ENCODE results near the gene SNHG17. TPM values are rescaled to one million over a fixed set of nuclear protein-coding genes. Genes with fewer than 3 reads are reported as not detected.
"Not testable (repeated sequence)": the region's sequence is repeated elsewhere in the genome, so short reads cannot be mapped to it uniquely, and the experiment has no call there.

Gene SNHG17
- total RNA-seq, 2 donors from 2014 or later: 8.9 to 38.9 TPM

GRCh38 chr20:38412877-38413577, 22.1 kb downstream of the SNHG17 start:
- TF ChIP-seq, protein P1, sequence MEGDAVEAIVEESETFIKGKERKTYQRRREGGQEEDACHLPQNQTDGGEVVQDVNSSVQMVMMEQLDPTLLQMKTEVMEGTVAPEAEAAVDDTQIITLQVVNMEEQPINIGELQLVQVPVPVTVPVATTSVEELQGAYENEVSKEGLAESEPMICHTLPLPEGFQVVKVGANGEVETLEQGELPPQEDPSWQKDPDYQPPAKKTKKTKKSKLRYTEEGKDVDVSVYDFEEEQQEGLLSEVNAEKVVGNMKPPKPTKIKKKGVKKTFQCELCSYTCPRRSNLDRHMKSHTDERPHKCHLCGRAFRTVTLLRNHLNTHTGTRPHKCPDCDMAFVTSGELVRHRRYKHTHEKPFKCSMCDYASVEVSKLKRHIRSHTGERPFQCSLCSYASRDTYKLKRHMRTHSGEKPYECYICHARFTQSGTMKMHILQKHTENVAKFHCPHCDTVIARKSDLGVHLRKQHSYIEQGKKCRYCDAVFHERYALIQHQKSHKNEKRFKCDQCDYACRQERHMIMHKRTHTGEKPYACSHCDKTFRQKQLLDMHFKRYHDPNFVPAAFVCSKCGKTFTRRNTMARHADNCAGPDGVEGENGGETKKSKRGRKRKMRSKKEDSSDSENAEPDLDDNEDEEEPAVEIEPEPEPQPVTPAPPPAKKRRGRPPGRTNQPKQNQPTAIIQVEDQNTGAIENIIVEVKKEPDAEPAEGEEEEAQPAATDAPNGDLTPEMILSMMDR (IDR thresholded peaks at IDR 0.05): no peak
- no peaks in the 10 kb centered on the region for H3K27me3 ChIP-seq (replicated peaks; ENCODE audit: insufficient read depth)
- no peaks in the 10 kb centered on the region for H3K9me3 ChIP-seq
- H3K4me3 ChIP-seq: no peak overlapping the region
- H3K27ac ChIP-seq: no peak overlapping the region
- ATAC-seq (ENCODE audit: insufficient number of reproducible peaks, low FRiP score, low read depth) (no peak), DNase-seq (ENCODE audit: low spot score) (no peak)
- no peaks in the 10 kb centered on the region for H3K4me1 ChIP-seq (ENCODE audit: control insufficient read depth in 1 of 2, low read depth in 2 of 2)
- peaks cover 14% of the 10 kb centered on the region for H3K36me3 ChIP-seq

- not testable (repeated sequence) for H3K4me1 ChIP-seq (ENCODE audit: control insufficient read depth in 1 of 2, low read depth in 2 of 2); H3K9me3 ChIP-seq; H3K27me3 ChIP-seq (replicated peaks; ENCODE audit: insufficient read depth); H3K27ac ChIP-seq; DNase-seq (ENCODE audit: low spot score); ATAC-seq (ENCODE audit: insufficient number of reproducible peaks, low FRiP score, low read depth); H3K4me3 ChIP-seq; H3K36me3 ChIP-seq
These were observed 27.3 kb downstream of the SNHG17 start for GRCh38 chr20:38407822-38408221.

GRCh38 chr20:38407321-38407720, 27.8 kb downstream of the SNHG17 start:
- peaks cover 2% of the 10 kb centered on the region for H3K36me3 ChIP-seq
- H3K9me3 ChIP-seq: no peaks in the 10 kb centered on the region
- no peaks in the 10 kb centered on the region for H3K27me3 ChIP-seq (replicated peaks; ENCODE audit: insufficient read depth)
- TF ChIP-seq, protein P1 (IDR thresholded peaks at IDR 0.05): no peak
- H3K4me1 ChIP-seq (ENCODE audit: control insufficient read depth in 1 of 2, low read depth in 2 of 2): no peaks in the 10 kb centered on the region
- ATAC-seq (ENCODE audit: insufficient number of reproducible peaks, low FRiP score, low read depth) (no peak), DNase-seq (ENCODE audit: low spot score) (no peak)
- no peak overlapping the region for H3K4me3 ChIP-seq
- no peak overlapping the region for H3K27ac ChIP-seq

DNA sequence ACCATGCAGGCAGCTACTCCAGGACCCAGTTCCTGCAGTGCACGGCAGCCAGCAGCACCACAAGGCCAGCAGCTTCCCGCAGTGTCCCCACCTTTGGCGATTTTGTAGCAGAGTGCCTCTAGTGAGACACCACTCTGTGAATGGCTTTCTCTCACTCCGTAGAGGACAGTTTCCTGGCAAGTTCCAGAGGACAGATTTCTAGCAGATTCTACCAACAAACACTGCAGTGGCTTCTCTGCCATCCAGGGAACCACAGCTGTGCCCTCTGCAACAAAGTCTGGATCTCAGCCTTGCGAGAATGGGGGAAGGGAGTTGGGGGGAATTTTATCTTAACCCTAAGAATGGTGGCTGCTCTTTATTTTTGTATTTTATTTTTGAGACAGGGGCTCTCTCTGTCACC, 28.7 kb downstream of the SNHG17 start:
- no peaks in the 10 kb centered on the region for H3K4me1 ChIP-seq (ENCODE audit: control insufficient read depth in 1 of 2, low read depth in 2 of 2)
- H3K27me3 ChIP-seq (replicated peaks; ENCODE audit: insufficient read depth): no peaks in the 10 kb centered on the region
- peaks cover 2% of the 10 kb centered on the region for H3K36me3 ChIP-seq
- H3K9me3 ChIP-seq: no peaks in the 10 kb centered on the region
- TF ChIP-seq, protein P1 (IDR thresholded peaks at IDR 0.05): no peak
- no peak overlapping the region for H3K4me3 ChIP-seq
- ATAC-seq (ENCODE audit: insufficient number of reproducible peaks, low FRiP score, low read depth) (no peak), DNase-seq (ENCODE audit: low spot score) (no peak)
- no peak overlapping the region for H3K27ac ChIP-seq

- H3K4me3 ChIP-seq: no peak overlapping the region
- DNase-seq (ENCODE audit: low spot score) (no peak), ATAC-seq (ENCODE audit: insufficient number of reproducible peaks, low FRiP score, low read depth) (no peak)
- no peaks in the 10 kb centered on the region for H3K27me3 ChIP-seq (replicated peaks; ENCODE audit: insufficient read depth)
- no peaks in the 10 kb centered on the region for H3K4me1 ChIP-seq (ENCODE audit: control insufficient read depth in 1 of 2, low read depth in 2 of 2)
- no peaks in the 10 kb centered on the region for H3K36me3 ChIP-seq
- H3K9me3 ChIP-seq: no peaks in the 10 kb centered on the region
- TF ChIP-seq, protein P1 (IDR thresholded peaks at IDR 0.05): no peak
- H3K27ac ChIP-seq: no peak overlapping the region
These were observed 30.0 kb downstream of the SNHG17 start for GRCh38 chr20:38405132-38405531.

GRCh38 chr20:38404016-38404415, 31.1 kb downstream of the SNHG17 start:
- ATAC-seq (ENCODE audit: insufficient number of reproducible peaks, low FRiP score, low read depth): no peak
- DNase-seq (ENCODE audit: low spot score): no peak
- TF ChIP-seq, protein P1 (IDR thresholded peaks at IDR 0.05): no peak
- Histone ChIP-seq H3K9me3 (no peaks in the 10 kb centered on the region), H3K36me3 (no peaks in the 10 kb centered on the region), H3K4me3 (no peak overlapping the region), H3K27ac (no peak overlapping the region), H3K27me3 (replicated peaks; ENCODE audit: insufficient read depth) (no peaks in the 10 kb centered on the region), H3K4me1 (ENCODE audit: control insufficient read depth in 1 of 2, low read depth in 2 of 2) (no peaks in the 10 kb centered on the region)

Measured in thoracic aorta (tissue), 2 donors.